ENCODE measurements around the gene LENG8. TPM values are rescaled to one million over a fixed set of nuclear protein-coding genes. Genes with fewer than 3 reads are reported as not detected.

The LENG8 gene
- total RNA-seq, 1 donor from 2014 or later, result 193 TPM

DNA sequence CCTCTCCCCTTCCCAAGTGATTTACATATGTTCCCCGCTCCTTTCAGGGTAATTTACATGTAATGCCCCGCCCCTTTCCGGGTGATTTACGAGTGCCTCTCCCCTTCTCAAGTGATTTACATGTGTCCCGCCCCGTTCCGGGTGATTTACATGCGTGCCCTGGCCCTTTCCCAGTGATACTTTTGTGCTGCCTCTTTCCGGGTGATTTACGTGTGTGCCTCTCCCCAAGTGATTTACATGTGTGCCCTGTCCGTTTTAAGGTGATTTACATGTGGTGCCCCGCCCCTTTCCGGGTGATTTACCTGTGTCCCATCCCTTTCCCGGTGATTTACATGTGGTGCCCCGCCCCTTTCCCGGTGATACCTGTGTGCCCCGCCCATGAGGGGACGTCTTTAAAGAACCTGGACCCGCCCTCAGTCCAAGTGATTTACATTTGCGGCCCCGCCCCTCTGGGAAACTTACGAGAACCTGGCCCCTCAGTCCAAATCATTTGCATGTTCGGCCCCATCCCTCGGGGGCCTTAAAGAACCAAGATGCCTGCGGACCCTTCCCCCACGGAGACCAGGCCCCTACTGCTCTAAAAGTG lies 15.1 kb downstream of the LENG8 start:
- Histone ChIP-seq H3K4me3 (ENCODE audit: insufficient read depth, low read depth, low read length) (peak overlapping the region; percentile 54), H3K4me2 (ENCODE audit: low read length) (peak overlapping the region; percentile 93), H3K4me1 (ENCODE audit: insufficient read depth, low read length) (peaks cover 24% of the 10 kb centered on the region), H3K9me3 (ENCODE audit: insufficient read depth, low read depth, low read length) (no peaks in the 10 kb centered on the region), H3K27ac (ENCODE audit: low read depth, low read length) (peak overlapping the region; percentile 83), H2AFZ (ENCODE audit: low read depth, low read length) (peak overlapping the region; percentile 69), H3K27me3 (ENCODE audit: insufficient read depth, low read length) (no peaks in the 10 kb centered on the region), H3K9ac (ENCODE audit: low read length) (peak overlapping the region; percentile 84), H3K36me3 (ENCODE audit: insufficient read depth, low read length) (peaks cover 4% of the 10 kb centered on the region), H4K20me1 (ENCODE audit: insufficient read depth, low read length) (peaks cover 29% of the 10 kb centered on the region), H3K79me2 (ENCODE audit: insufficient read depth, low read length) (peaks cover 25% of the 10 kb centered on the region)
- DNase-seq (ENCODE audit: low read depth) (peak; percentile 73), FAIRE-seq (no peak)
- peak overlapping the region; percentile 96 for H3K27ac Mint-ChIP-seq (ENCODE audit: unreplicated experiment)
- no peaks in the 10 kb centered on the region for H3K27me3 Mint-ChIP-seq (ENCODE audit: low read depth, unreplicated experiment)
- H3K4me1 Mint-ChIP-seq (ENCODE audit: low read depth, unreplicated experiment), result peaks cover 8% of the 10 kb centered on the region
- H3K36me3 Mint-ChIP-seq (ENCODE audit: low read depth, unreplicated experiment), result peaks cover 13% of the 10 kb centered on the region
- TF ChIP-seq CTCF (IDR thresholded peaks at IDR 0.05; ENCODE audit: insufficient read depth, low read depth, low read length), result no peak
- no peak for TF ChIP-seq EZH2 (IDR thresholded peaks at IDR 0.05; ENCODE audit: insufficient read depth, low read length)
- H3K4me3 Mint-ChIP-seq (ENCODE audit: unreplicated experiment), result peak overlapping the region; percentile 84
- no peaks in the 10 kb centered on the region for H3K9me3 Mint-ChIP-seq (ENCODE audit: unreplicated experiment)

- FAIRE-seq (no peak), DNase-seq (ENCODE audit: low read depth) (peak; percentile 70)
- Mint-ChIP-seq H3K9me3 (ENCODE audit: unreplicated experiment) (no peaks in the 10 kb centered on the region), H3K36me3 (ENCODE audit: low read depth, unreplicated experiment) (peaks cover 13% of the 10 kb centered on the region), H3K27ac (ENCODE audit: unreplicated experiment) (peak overlapping the region; percentile 34), H3K4me3 (ENCODE audit: unreplicated experiment) (peak overlapping the region; percentile 84), H3K4me1 (ENCODE audit: low read depth, unreplicated experiment) (peaks cover 15% of the 10 kb centered on the region), H3K27me3 (ENCODE audit: low read depth, unreplicated experiment) (no peaks in the 10 kb centered on the region)
- no peak for TF ChIP-seq EZH2 (IDR thresholded peaks at IDR 0.05; ENCODE audit: insufficient read depth, low read length)
- no peak for TF ChIP-seq CTCF (IDR thresholded peaks at IDR 0.05; ENCODE audit: insufficient read depth, low read depth, low read length)
- Histone ChIP-seq H3K36me3 (ENCODE audit: insufficient read depth, low read length) (peaks cover 2% of the 10 kb centered on the region), H4K20me1 (ENCODE audit: insufficient read depth, low read length) (peaks cover 22% of the 10 kb centered on the region), H3K4me1 (ENCODE audit: insufficient read depth, low read length) (peaks cover 24% of the 10 kb centered on the region), H3K79me2 (ENCODE audit: insufficient read depth, low read length) (peaks cover 18% of the 10 kb centered on the region), H2AFZ (ENCODE audit: low read depth, low read length) (peak overlapping the region; percentile 69), H3K9me3 (ENCODE audit: insufficient read depth, low read depth, low read length) (no peaks in the 10 kb centered on the region), H3K9ac (ENCODE audit: low read length) (peak overlapping the region; percentile 84), H3K27me3 (ENCODE audit: insufficient read depth, low read length) (peaks cover 3% of the 10 kb centered on the region), H3K27ac (ENCODE audit: low read depth, low read length) (peak overlapping the region; percentile 83), H3K4me3 (ENCODE audit: insufficient read depth, low read depth, low read length) (peak overlapping the region; percentile 54), H3K4me2 (ENCODE audit: low read length) (peak overlapping the region; percentile 93)
Observed at GRCh38 chr19:54464630-54465425, 15.8 kb downstream of the LENG8 start.

All from astrocyte (in vitro differentiated cells and primary cell).